Upper lobe of left lung (tissue), 6 donors: Measurements from ENCODE around the gene ARHGEF19. TPM values are rescaled to one million over a fixed set of nuclear protein-coding genes. Genes with fewer than 3 reads are reported as not detected.

ENCODE experiments used
- ATAC-seq, 2 donors: fragments of 200-7000 bp; cut with Tn5 transposase; one replicate each; pipeline ENCODE4 v1.9.1; 2022; ENCODE audit warnings: mild to moderate bottlenecking in 2 of 2, moderate library complexity in 2 of 2; ENCODE audit not compliant: low FRiP score in 2 of 2
- DNase-seq, 2 donors: peaks; one replicate each; pipeline ENCODE4 v3.0.0-alpha.2; 2019 to 2020
- H3K27ac ChIP-seq, 4 donors: fragments of 200-600 bp; sonication (generic); one replicate each; pipeline ENCODE4 v1.5.1; 2016 to 2019
- H3K27me3 ChIP-seq, 4 donors: fragments of 200-600 bp; sonication (generic); one replicate each; pipeline ENCODE4 v1.5.1; 2017 to 2019
- H3K36me3 ChIP-seq, 4 donors: fragments of 200-600 bp; sonication (generic); one replicate each; pipeline ENCODE4 v1.5.1; 2016 to 2019
- H3K4me1 ChIP-seq, 4 donors: fragments of 200-600 bp; sonication (generic); one replicate each; pipeline ENCODE4 v1.5.1; 2018 to 2019
- H3K4me3 ChIP-seq, 4 donors: fragments of 200-600 bp; sonication (generic); one replicate each; pipeline ENCODE4 v1.5.1; 2017 to 2019; ENCODE audit warnings: mild to moderate bottlenecking in 2 of 4, moderate library complexity in 1 of 4
- H3K9me3 ChIP-seq, 4 donors: fragments of 200-600 bp; sonication (generic); one replicate each; pipeline ENCODE4 v1.5.1; 2018 to 2019
- CTCF ChIP-seq, 6 experiments: fragments of 450-650 bp in 4 of 6; fragments of 200-600 bp in 2 of 6; sonication (generic) in 2 of 6; IDR thresholded peaks; one replicate each; pipeline ENCODE4 v1.5.1; 2016 to 2019; ENCODE audit warnings: antibody characterized with exemption in 6 of 6
- EP300 ChIP-seq, 4 donors: sonication (generic); formaldehyde crosslinking; IDR thresholded peaks; one replicate each; pipeline ENCODE4 v1.5.1; 2017; ENCODE audit warnings: antibody characterized with exemption in 4 of 4, control low read depth in 2 of 4
- POLR2A ChIP-seq, 4 donors: fragments of 450-650 bp; IDR thresholded peaks; one replicate each; pipeline ENCODE4 v1.5.1; 2016 to 2017; ENCODE audit warnings: antibody characterized with exemption in 4 of 4, mild to moderate bottlenecking in 2 of 4
- POLR2AphosphoS5 ChIP-seq, 2 donors: sonication (generic); formaldehyde crosslinking; IDR thresholded peaks; one replicate each; pipeline ENCODE4 v1.5.1; 2017; ENCODE audit warnings: antibody characterized with exemption in 2 of 2
- WGBS, 2 donors: methylation state at CpG; one replicate each; pipeline ENCODE4 v1.1.5; 2017 to 2018; 5-methylcytosine and 5-hydroxymethylcytosine counted together
- total RNA-seq, 6 donors: library from RNA; depleted of rRNA in 4 of 6; stranded (reverse); fragments of >200 nt in 4 of 6; gene quantifications; one replicate each; pipeline versions ENCODE4 v1.1.0 to v1.2.1, GENCODE V29; 2016 to 2021
- donor health status: DM: no; HTN: no; CAD: no; lungs with moderate emphysema.
- donor health status: DM: no; HTN: yes; CAD: no; lungs with severe emphysema.

ARHGEF19 gene
- total RNA-seq, 6 donors from 2014 or later = 3.5 to 70.2 (median 12.6) TPM

GRCh38 chr1:16219968-16220500, 7.6 kb upstream of the ARHGEF19 start:
- no peak overlapping the region for H3K27ac ChIP-seq
- H3K4me1 ChIP-seq = peaks cover 17 to 23% (median 21%) of the 10 kb centered on the region in 4 donors
- no peak for DNase-seq
- no peak for TF ChIP-seq POLR2AphosphoS5 (IDR thresholded peaks at IDR 0.05)
- no peak for TF ChIP-seq CTCF (IDR thresholded peaks at IDR 0.05)
- no peak for TF ChIP-seq EP300 (IDR thresholded peaks at IDR 0.05)
- TF ChIP-seq POLR2A (IDR thresholded peaks at IDR 0.05) = no peak
- no peaks in the 10 kb centered on the region for H3K27me3 ChIP-seq
- 91 to 97% methylated on average over 3 to 4 of the region's 4 CpGs for WGBS, 2 donors
- no peak for ATAC-seq
- no peak overlapping the region for H3K4me3 ChIP-seq
- H3K36me3 ChIP-seq = no peaks in the 10 kb centered on the region
- H3K9me3 ChIP-seq = no peaks in the 10 kb centered on the region

GRCh38 chr1:16218674-16219071, 6.2 kb upstream of the ARHGEF19 start:
- Histone ChIP-seq H3K36me3 (no peaks in the 10 kb centered on the region), H3K27me3 (no peaks in the 10 kb centered on the region), H3K4me3 (no peak overlapping the region), H3K9me3 (no peaks in the 10 kb centered on the region), H3K4me1 (peaks cover 17 to 27% (median 21%) of the 10 kb centered on the region in 4 donors), H3K27ac (peak overlapping the region in 1 of 4 donors; percentile 77)
- ATAC-seq (no peak), DNase-seq (no peak)
- 93 to 97% methylated on average over 6 of the region's 6 CpGs for WGBS, 2 donors
- TF ChIP-seq POLR2AphosphoS5 (IDR thresholded peaks at IDR 0.05) = no peak
- TF ChIP-seq CTCF (IDR thresholded peaks at IDR 0.05) = no peak
- TF ChIP-seq EP300 (IDR thresholded peaks at IDR 0.05) = no peak
- no peak for TF ChIP-seq POLR2A (IDR thresholded peaks at IDR 0.05)

- Histone ChIP-seq H3K9me3 (no peaks in the 10 kb centered on the region), H3K4me1 (peaks cover 17 to 27% (median 21%) of the 10 kb centered on the region in 4 donors), H3K27ac (peak overlapping the region in 3 of 4 donors; percentile 77 to 85 (median 78)), H3K27me3 (no peaks in the 10 kb centered on the region), H3K4me3 (peak overlapping the region in 2 of 4 donors; percentile 48 to 60), H3K36me3 (no peaks in the 10 kb centered on the region)
- DNase-seq (peak in 1 of 2 donors; percentile 69), ATAC-seq (no peak)
- peak in 1 of 6 experiments; percentile 11 for TF ChIP-seq CTCF (IDR thresholded peaks at IDR 0.05)
- no peak for TF ChIP-seq POLR2AphosphoS5 (IDR thresholded peaks at IDR 0.05)
- WGBS, 2 donors = 74 to 83% methylated on average over 10 of the region's 12 CpGs
These were observed 5.7 kb upstream of the ARHGEF19 start for GRCh38 chr1:16218014-16218673.

GRCh38 chr1:16217061-16217785, 4.8 kb upstream of the ARHGEF19 start:
- WGBS, 2 donors = 2 to 3% methylated on average over 6 to 34 of the region's 46 CpGs
- DNase-seq = peak; percentile 98 to 100
- peak overlapping the region; percentile 61 to 85 (median 78) for H3K27ac ChIP-seq
- H3K9me3 ChIP-seq = no peaks in the 10 kb centered on the region
- TF ChIP-seq EP300 (IDR thresholded peaks at IDR 0.05) (no peak), CTCF (IDR thresholded peaks at IDR 0.05) (peak in 1 of 6 experiments; percentile 6), POLR2A (IDR thresholded peaks at IDR 0.05) (peak in 2 of 4 donors; percentile 44 to 75), POLR2AphosphoS5 (IDR thresholded peaks at IDR 0.05) (peak; percentile 9 to 58)
- peaks cover 17 to 29% (median 21%) of the 10 kb centered on the region in 4 donors for H3K4me1 ChIP-seq
- peak; percentile 98 to 99 for ATAC-seq
- no peaks in the 10 kb centered on the region for H3K27me3 ChIP-seq
- peak overlapping the region; percentile 48 to 61 (median 60) for H3K4me3 ChIP-seq
- H3K36me3 ChIP-seq = no peaks in the 10 kb centered on the region
